Activated CD4-positive, CD25-positive, alpha-beta regulatory T cell (primary cell): Measurements from ENCODE around the gene ZCCHC14.
"Not testable (repeated sequence)": the region's sequence is repeated elsewhere in the genome, so short reads cannot be mapped to it uniquely, and the experiment has no call there.

ENCODE experiments used
- DNase-seq, 4 experiments: peaks; one replicate each; lab custom pipeline; 2025; lab: John Stamatoyannopoulos, UW

Gene ZCCHC14

GRCh38 chr16:87409153-87409552, 83.7 kb downstream of the ZCCHC14 start:
- DNase-seq = no peak

GRCh38 chr16:87407511-87408112, 85.2 kb downstream of the ZCCHC14 start:
- DNase-seq = no peak

- no peak for DNase-seq
Observed at GRCh38 chr16:87406495-87407088, 86.2 kb downstream of the ZCCHC14 start.

- no peak for DNase-seq
Observed at GRCh38 chr16:87404764-87405625, 87.8 kb downstream of the ZCCHC14 start.

- no peak for DNase-seq
Observed at GRCh38 chr16:87395181-87395842, 97.5 kb downstream of the ZCCHC14 start.

GRCh38 chr16:87393680-87394055, 99.2 kb downstream of the ZCCHC14 start:
- DNase-seq = no peak

GRCh38 chr16:87392821-87393679, 99.8 kb downstream of the ZCCHC14 start:
- DNase-seq = no peak

GRCh38 chr16:87391950-87392820, 100.6 kb downstream of the ZCCHC14 start, which contains the start of gene MAP1LC3B:
Gene MAP1LC3B, plus strand, starts transcription at chr16:87392336. Its CDS starts 92 bp downstream, at chr16:87392428.
- DNase-seq = peak; percentile 91 to 99 (median 96)

- DNase-seq = no peak
Observed at GRCh38 chr16:87391324-87391949, 101.4 kb downstream of the ZCCHC14 start.

GRCh38 chr16:87390641-87391323, 102.0 kb downstream of the ZCCHC14 start:
- DNase-seq = no peak

GRCh38 chr16:87389914-87390313, 102.9 kb downstream of the ZCCHC14 start:
- not testable (repeated sequence) for DNase-seq

- no peak for DNase-seq
Observed at GRCh38 chr16:87389245-87389644, 103.6 kb downstream of the ZCCHC14 start.

- no peak for DNase-seq
Observed at GRCh38 chr16:87388818-87389134, 104.0 kb downstream of the ZCCHC14 start.

- DNase-seq = peak; percentile 33 to 74 (median 72)
Observed at GRCh38 chr16:87387942-87388817, 104.6 kb downstream of the ZCCHC14 start.

- not testable (repeated sequence) for DNase-seq
Observed at GRCh38 chr16:87384875-87385167, 108.0 kb downstream of the ZCCHC14 start.

- DNase-seq = peak in 2 of 4 experiments; percentile 42 to 53
Observed at GRCh38 chr16:87384162-87384874, 108.5 kb downstream of the ZCCHC14 start.

- DNase-seq = peak; percentile 75 to 100 (median 92)
Observed at GRCh38 chr16:87383505-87384161, 109.2 kb downstream of the ZCCHC14 start, which contains the start of gene FBXO31. Gene FBXO31, minus strand, starts transcription at chr16:87383776. Its CDS starts 32 bp downstream, at chr16:87383744.
